ENCODE results near the gene SRMS.

Gene SRMS

GRCh38 chr20:63547725-63548480, at the start of gene SRMS:
SRMS (minus strand) TSS chr20:63547749; CDS start chr20:63547463, 286 bp downstream.
- no peak for DNase-seq

- DNase-seq, result no peak
These were observed 48.9 kb upstream of the SRMS start for GRCh38 chr20:63596423-63596822.

- no peak for DNase-seq
These were observed 48.0 kb upstream of the SRMS start for GRCh38 chr20:63595416-63596127.

GRCh38 chr20:63594043-63594561, 46.6 kb upstream of the SRMS start:
- DNase-seq, result no peak

- no peak for DNase-seq
These were observed 45.1 kb upstream of the SRMS start for GRCh38 chr20:63592661-63593060.

GRCh38 chr20:63591786-63592355, 44.3 kb upstream of the SRMS start:
- no peak for DNase-seq

GRCh38 chr20:63591147-63591533, 43.6 kb upstream of the SRMS start:
- DNase-seq, result no peak

- DNase-seq, result no peak
These were observed 42.9 kb upstream of the SRMS start for GRCh38 chr20:63590218-63591146.

GRCh38 chr20:63589261-63590217, 42.0 kb upstream of the SRMS start:
- DNase-seq, result no peak

- no peak for DNase-seq
These were observed 41.1 kb upstream of the SRMS start for GRCh38 chr20:63588641-63589041.

GRCh38 chr20:63587776-63588591, 40.4 kb upstream of the SRMS start:
- no peak for DNase-seq

- no peak for DNase-seq
These were observed 39.7 kb upstream of the SRMS start for GRCh38 chr20:63587256-63587655.

GRCh38 chr20:63586797-63587196, 39.2 kb upstream of the SRMS start:
- no peak for DNase-seq

- no peak for DNase-seq
These were observed 38.3 kb upstream of the SRMS start for GRCh38 chr20:63585616-63586565.

- no peak for DNase-seq
These were observed 35.0 kb upstream of the SRMS start for GRCh38 chr20:63582382-63583063.

GRCh38 chr20:63580796-63581461, 33.4 kb upstream of the SRMS start:
- peak; percentile 70 for DNase-seq

- no peak for DNase-seq
These were observed 31.6 kb upstream of the SRMS start for GRCh38 chr20:63579017-63579694.
